HG02642 (cell line): ENCODE data around the gene SMTN.
A peak's percentile ranks its signal among the peaks of the same experiment; 100 is the strongest.
"Not testable (repeated sequence)": the region's sequence is repeated elsewhere in the genome, so short reads cannot be mapped to it uniquely, and the experiment has no call there.

Source experiments
- ATAC-seq: cut with Tn5 transposase; IDR thresholded peaks from one replicate; pipeline ENCODE4 v1.9.1; 2021; ENCODE audit warnings: mild to moderate bottlenecking; ENCODE audit not compliant: unreplicated experiment, poor library complexity

Gene SMTN

GRCh38 chr22:31069691-31070314 is 11.3 kb upstream of the SMTN start:
- ATAC-seq: not testable (repeated sequence)

DNA sequence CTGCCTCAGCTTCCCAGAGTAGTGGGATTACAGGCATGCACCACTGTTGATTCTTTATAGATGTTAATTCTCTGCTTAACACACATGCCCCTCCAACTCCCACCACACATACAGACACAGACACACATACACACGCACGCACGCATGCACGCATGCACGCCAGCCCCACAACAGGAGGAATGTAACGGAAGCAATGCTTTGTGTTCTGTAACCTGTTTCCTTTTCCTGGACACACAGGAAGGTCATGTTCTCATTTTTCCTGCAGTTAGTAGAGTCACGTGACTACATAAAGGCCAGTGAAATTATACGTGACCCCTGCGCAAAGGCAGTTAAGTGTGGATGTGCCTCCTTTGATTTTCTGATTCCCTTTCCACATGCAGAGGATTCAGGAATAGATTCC is 8.0 kb upstream of the SMTN start:
- ATAC-seq: not testable (repeated sequence)

DNA sequence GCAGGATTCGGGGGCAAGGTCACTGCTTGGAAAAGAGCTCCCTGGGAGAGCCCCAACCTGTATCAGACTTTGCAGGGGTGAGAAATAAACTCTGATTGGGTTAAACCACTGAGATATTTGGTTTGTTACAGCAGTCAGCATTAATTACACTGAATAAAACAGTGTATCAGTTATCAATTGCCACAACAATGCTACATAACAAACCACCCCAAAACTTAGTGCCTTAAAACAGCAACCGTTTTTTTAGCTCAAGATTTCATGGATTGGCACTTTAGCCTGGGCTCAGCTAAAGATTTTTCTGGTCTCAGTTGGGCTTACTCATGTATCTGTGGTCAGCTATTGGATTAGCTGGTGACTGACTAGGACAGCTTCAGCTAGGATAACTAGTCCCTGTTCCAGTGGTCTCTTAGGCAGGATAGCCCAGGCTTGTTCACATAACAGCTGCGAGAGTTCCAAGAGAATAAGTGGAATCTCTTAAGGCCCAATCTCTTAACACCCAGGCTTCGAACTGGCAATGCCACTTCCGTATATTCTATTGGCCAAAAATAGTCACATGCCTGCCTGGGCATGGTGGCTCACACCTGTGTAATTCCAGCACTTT is 7.5 kb upstream of the SMTN start:
- not testable (repeated sequence) for ATAC-seq

DNA sequence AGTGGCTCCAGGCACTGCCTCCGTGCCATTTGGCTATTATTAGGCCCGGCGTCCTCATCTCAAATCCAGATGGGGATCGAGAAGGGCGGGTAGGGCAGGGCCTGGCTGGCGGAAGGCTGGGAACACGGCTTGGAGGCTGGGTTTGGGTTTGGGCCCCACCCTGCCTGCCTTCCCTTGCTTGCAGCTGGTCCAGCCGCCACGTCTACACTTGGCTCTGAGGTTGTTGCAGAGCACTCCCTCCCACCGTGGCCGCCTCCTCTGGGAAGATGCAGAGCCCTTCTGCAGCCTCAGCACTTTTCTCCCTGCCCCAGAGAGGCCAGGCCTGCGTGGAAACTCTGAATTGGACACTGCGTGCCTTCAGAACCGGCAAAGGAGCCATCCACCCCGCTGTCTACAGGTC is 5.2 kb upstream of the SMTN start:
- no peak for ATAC-seq

- ATAC-seq: no peak
Measured at GRCh38 chr22:31077681-31078080, 3.4 kb upstream of the SMTN start.

DNA sequence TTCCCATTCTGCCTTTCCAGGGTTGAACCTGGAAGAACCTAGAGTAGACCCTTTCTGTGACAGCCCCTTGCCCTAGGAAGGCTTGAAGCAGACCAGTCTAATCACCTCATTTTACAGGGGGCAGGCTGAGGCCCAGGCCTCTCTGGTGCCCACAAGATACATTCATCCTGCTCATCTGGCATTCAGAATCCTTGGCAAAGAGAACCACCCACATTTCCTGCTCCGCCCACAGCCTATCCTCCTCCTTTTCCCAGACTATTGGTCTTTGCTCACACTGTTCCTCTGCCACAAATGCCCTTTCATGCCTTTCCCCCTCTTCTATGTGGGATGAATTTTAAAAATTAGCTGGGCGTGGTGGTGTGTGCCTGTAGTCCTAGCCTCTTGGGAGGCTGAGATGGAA is 2.7 kb upstream of the SMTN start:
- not testable (repeated sequence) for ATAC-seq

GRCh38 chr22:31079095-31079642 is 1.9 kb upstream of the SMTN start:
- ATAC-seq: no peak

DNA sequence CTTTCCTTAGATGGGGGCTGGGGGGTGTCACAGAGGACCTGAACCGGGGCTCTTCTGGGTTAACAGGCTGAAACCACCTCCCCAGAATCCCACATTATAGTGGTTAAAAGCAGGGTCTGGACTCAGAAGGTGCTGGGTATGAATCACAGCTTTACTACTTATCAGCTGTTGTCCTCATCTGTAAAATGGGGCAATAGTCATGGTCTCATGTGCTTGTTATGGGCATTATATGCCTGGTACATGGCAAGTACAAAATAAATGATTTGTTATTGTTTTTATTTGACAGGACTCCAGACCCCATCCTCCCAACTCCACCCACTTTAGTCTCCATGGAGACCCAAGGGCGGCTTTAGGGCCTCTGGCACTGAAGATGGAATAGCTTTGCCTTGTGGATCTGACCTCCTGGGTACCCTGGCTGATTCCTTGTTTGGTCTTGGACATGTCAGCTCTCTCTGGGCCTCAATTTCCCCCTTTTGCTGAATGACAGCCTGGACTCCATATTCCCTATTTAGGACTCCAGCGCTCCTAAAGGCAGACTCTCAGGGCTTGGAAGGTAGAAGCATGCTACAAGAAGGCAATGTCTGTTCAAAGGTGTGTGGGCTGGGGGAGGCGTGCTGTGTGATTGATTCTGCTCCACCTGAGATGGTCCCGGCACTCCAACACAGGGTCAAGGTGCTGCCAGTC is 812 bp upstream of the SMTN start:
- no peak for ATAC-seq

DNA sequence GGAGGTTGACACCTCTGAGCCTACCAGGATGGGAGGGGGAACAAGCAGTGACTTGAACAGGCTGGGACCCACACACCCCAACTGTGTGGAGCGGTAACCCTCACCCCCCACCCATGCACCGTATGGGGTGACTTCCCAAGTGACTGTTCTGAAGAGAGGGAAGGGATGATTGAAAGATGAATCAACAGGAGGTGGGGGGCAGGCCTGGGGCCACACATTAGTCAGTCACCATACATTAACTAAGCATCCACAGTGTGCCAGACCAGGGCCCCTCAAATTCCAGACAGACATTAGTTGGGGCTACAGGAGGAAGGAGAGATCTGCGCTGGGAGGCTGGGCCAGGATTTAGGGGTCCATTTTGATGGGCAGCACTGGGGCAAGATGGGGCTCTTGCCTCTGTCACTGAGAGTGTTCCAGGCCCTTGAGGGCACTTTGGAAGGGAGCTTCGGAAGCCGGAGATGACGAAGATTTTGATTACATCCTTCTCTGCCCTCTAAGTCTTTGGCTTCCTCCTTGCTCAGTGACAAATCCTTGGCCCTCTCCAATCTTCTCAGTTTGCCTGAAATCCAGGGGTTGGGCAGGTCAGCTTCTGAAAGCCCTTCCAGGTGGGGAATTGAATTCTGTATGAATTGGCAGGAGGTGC is 966 bp downstream of the SMTN start:
- no peak for ATAC-seq

- ATAC-seq: no peak
Measured at GRCh38 chr22:31082606-31083376, 1.7 kb downstream of the SMTN start.

DNA sequence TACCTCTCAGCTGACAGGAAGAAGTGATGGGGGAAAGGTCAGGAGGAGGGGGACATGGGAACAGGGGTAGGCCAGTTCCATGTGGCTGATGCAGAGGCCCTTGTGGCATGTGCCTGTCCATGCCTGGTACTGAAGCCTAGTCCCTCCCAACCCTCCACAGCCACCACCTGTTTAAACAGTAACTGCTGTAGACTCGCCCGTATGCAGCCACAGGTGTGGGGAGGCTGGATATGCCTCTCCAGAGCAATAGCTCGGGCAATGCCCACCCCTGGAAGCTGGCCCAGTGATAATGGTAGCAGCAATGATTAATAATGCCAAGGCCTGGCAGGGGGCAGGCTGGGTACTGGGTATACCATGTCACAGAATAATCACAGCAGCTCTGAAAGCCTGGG is 2.3 kb downstream of the SMTN start:
- ATAC-seq: no peak

DNA sequence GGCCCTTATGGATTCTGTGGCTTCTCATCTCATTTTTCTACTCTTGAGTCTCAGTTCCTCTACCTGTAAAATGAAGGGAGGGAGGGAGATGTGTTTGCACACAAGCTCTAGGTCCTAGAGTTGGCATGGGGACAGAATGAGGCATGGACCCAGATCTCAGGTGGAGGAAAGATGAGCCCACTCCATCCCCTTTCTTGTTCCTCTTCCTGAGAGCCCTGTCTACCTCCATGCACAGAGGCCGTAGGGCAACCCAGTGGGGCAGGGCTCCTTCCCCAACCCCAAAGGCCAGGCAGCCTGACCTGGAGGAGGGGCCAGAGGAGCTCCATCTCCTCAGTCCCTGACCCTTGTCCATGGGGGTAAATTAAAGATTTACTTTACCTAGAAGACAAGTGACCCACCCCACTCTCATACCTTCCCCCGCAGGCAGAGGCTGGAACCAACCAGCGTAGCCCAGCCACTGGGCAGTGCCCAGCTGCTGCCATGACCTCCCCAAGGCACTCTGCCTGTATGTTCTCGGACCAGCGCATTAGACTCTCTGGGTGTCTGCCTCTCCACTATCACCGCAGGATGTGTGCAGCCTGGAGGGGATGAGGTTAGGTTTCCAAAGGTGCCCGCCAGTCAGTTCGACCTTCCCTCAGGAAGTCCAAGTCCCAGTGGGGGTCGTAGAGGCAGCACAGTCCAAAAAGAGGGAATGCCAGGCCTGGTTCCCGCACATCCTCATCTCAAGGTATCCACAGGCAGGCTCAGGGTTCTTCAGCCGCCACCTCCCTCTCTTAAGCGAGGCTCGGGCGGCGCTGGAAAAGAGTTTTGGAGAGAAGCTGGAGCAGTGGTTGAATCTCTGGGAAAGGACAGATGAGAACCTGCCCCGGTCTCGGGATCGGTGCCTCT is 3.0 kb downstream of the SMTN start:
- ATAC-seq: no peak

GRCh38 chr22:31084811-31085492 is 3.8 kb downstream of the SMTN start:
- ATAC-seq: peak; percentile 68

- no peak for ATAC-seq
Measured at GRCh38 chr22:31085493-31085824, 4.3 kb downstream of the SMTN start.

- ATAC-seq: no peak
Measured at GRCh38 chr22:31085928-31086327, 4.8 kb downstream of the SMTN start.

- ATAC-seq: no peak
Measured at GRCh38 chr22:31086703-31087330, 5.7 kb downstream of the SMTN start.

DNA sequence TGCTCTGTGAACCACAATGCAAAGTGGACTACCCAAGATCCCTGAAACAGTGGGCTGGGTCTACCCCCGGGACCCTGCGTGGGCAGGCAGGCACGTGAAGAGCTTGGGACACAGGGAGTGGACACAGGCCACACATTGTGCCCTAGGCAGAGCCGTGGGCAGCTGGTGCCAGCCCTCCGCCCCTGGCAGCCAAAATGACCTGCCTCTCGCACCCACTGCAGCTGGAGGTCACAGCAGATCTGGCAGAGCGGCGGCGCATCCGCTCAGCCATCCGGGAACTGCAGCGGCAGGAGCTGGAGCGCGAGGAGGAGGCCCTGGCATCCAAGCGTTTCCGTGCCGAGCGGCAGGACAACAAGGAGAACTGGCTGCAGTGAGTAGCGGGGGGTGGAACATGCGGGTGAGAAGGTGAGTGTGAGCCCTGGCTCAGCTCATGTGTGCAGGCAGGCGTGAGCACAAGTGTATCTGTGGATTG is 6.7 kb downstream of the SMTN start:
- no peak for ATAC-seq

- ATAC-seq: no peak
Measured at GRCh38 chr22:31088233-31088986, 7.3 kb downstream of the SMTN start.
